Activated effector memory CD4-positive, alpha-beta T cell treated with Interleukin-2 at 50 U/mL for 16 hours (primary cell): ENCODE data around the gene RBM34.
"Not testable (repeated sequence)": the region's sequence is repeated elsewhere in the genome, so short reads cannot be mapped to it uniquely, and the experiment has no call there.

Source experiments
- DNase-seq: peaks from one replicate; pipeline ENCODE4 v3.0.0-alpha.2; 2020

RBM34 gene

GRCh38 chr1:235091319-235092044 is 69.6 kb downstream of the RBM34 start:
- not testable (repeated sequence) for DNase-seq

GRCh38 chr1:235090406-235091069 is 70.5 kb downstream of the RBM34 start:
- DNase-seq: no peak

GRCh38 chr1:235088907-235089306 is 72.1 kb downstream of the RBM34 start:
- DNase-seq: no peak

GRCh38 chr1:235088430-235088829 is 72.6 kb downstream of the RBM34 start:
- DNase-seq: no peak

GRCh38 chr1:235087906-235088305 is 73.1 kb downstream of the RBM34 start:
- DNase-seq: no peak

GRCh38 chr1:235085411-235086117 is 75.5 kb downstream of the RBM34 start:
- DNase-seq: not testable (repeated sequence)
